CD8-positive, alpha-beta memory T cell (primary cell): Measurements from ENCODE around the gene MAPK4. TPM values are rescaled to one million over a fixed set of nuclear protein-coding genes. Genes with fewer than 3 reads are reported as not detected.

Experiments used
- CTCF ChIA-PET: fragments of 350-600 bp; sonication (Branson Sonifier 250); formaldehyde crosslinking; loops from one replicate; lab custom pipeline; 2021; ENCODE audit warnings: antibody characterized with exemption; lab: Charles Lee
- POLR2A ChIA-PET: fragments of 350-600 bp; sonication (Branson Sonifier 250); formaldehyde crosslinking; loops from one replicate; lab custom pipeline; 2021; ENCODE audit warnings: antibody characterized with exemption; lab: Charles Lee
- DNase-seq, 5 donors: peaks; one replicate each; pipeline versions ENCODE4 v3.0.0 to v3.0.0-alpha.2; 2020 to 2022; ENCODE audit warnings: mixed read lengths in 1 of 5
- H3K27ac ChIP-seq: one replicate; pipeline ENCODE4 v1.7.0; 2013; ENCODE audit warnings: low read depth, mild to moderate bottlenecking, low read length, moderate library complexity
- H3K27me3 ChIP-seq: 2 replicates; pipeline ENCODE4 v1.7.0; 2013; ENCODE audit warnings: low read length, mild to moderate bottlenecking; ENCODE audit not compliant: insufficient read depth, poor library complexity, severe bottlenecking
- H3K36me3 ChIP-seq: 2 replicates; pipeline ENCODE4 v1.7.0; 2013; ENCODE audit warnings: mild to moderate bottlenecking, low read length, moderate library complexity; ENCODE audit not compliant: insufficient read depth
- H3K4me1 ChIP-seq: 2 replicates; pipeline ENCODE4 v1.7.0; 2013; ENCODE audit warnings: mild to moderate bottlenecking, low read length, moderate library complexity; ENCODE audit not compliant: insufficient read depth
- H3K4me3 ChIP-seq: 2 replicates; pipeline ENCODE4 v1.7.0; 2013; ENCODE audit warnings: mild to moderate bottlenecking, low read length
- H3K9me3 ChIP-seq: 2 replicates; pipeline ENCODE4 v1.7.0; 2013; ENCODE audit warnings: mild to moderate bottlenecking, low read length
- H3K27ac Mint-ChIP-seq, 8 donors: one replicate each; pipeline ENCODE4 v1.8.0; 2020 to 2021; ENCODE audit warnings: mixed read lengths in 8 of 8, mild to moderate bottlenecking in 6 of 8, inconsistent platforms in 3 of 8, moderate library complexity in 3 of 8
- H3K27me3 Mint-ChIP-seq, 2 donors: one replicate each; pipeline ENCODE4 v1.8.0; 2020 to 2021; ENCODE audit warnings: mixed read lengths in 2 of 2, mild to moderate bottlenecking in 1 of 2, moderate library complexity in 1 of 2
- H3K36me3 Mint-ChIP-seq, 3 donors: one replicate each; pipeline ENCODE4 v1.8.0; 2020 to 2021; ENCODE audit warnings: mixed read lengths in 3 of 3, inconsistent platforms in 1 of 3, mild to moderate bottlenecking in 1 of 3
- H3K4me1 Mint-ChIP-seq, 3 donors: one replicate each; pipeline ENCODE4 v1.8.0; 2020 to 2021; ENCODE audit warnings: mixed read lengths in 3 of 3, inconsistent platforms in 1 of 3, mild to moderate bottlenecking in 1 of 3
- H3K4me3 Mint-ChIP-seq, 7 donors: one replicate each; pipeline ENCODE4 v1.8.0; 2020 to 2021; ENCODE audit warnings: mixed read lengths in 7 of 7, mild to moderate bottlenecking in 6 of 7, moderate library complexity in 4 of 7, inconsistent platforms in 2 of 7
- H3K9me3 Mint-ChIP-seq, 5 donors: one replicate each; pipeline ENCODE4 v1.8.0; 2020 to 2022; ENCODE audit warnings: mixed read lengths in 5 of 5, mild to moderate bottlenecking in 3 of 5, moderate library complexity in 2 of 5, inconsistent platforms in 1 of 5
- polyA plus RNA-seq: library from polyadenylated mRNA; unstranded; fragments of 300-500 nt; fragmentation: Illumina TruSeq; gene quantifications from one replicate; pipeline ENCODE4 v1.2.3, GENCODE V29; 2021
- total RNA-seq, 2 experiments: library from RNA; stranded (reverse); gene quantifications; one replicate each; pipeline ENCODE4 v1.2.3, GENCODE V29; 2021

Gene MAPK4
- total and polyA plus RNA-seq, 3 experiments from 2014 or later: not detected

- H3K27me3 ChIP-seq: no peaks in the 10 kb centered on the region
- H3K4me1 ChIP-seq: no peaks in the 10 kb centered on the region
- peak overlapping the region in 1 of 7 donors; percentile 69 for H3K4me3 Mint-ChIP-seq
- peaks cover 0 to 6% (median 4%) of the 10 kb centered on the region in 5 donors for H3K9me3 Mint-ChIP-seq
- no peaks in the 10 kb centered on the region for H3K36me3 ChIP-seq
- H3K4me3 ChIP-seq: no peak overlapping the region
- POLR2A ChIA-PET: no interaction called here
- DNase-seq: no peak
- CTCF ChIA-PET: no interaction called here
- H3K4me1 Mint-ChIP-seq: no peaks in the 10 kb centered on the region
- no peak overlapping the region for H3K27ac ChIP-seq
- H3K27ac Mint-ChIP-seq: no peak overlapping the region
- no peaks in the 10 kb centered on the region for H3K36me3 Mint-ChIP-seq
- no peaks in the 10 kb centered on the region for H3K9me3 ChIP-seq
- peaks cover 0 to 5% of the 10 kb centered on the region in 2 donors for H3K27me3 Mint-ChIP-seq
Measured at GRCh38 chr18:50711386-50711785, 151.5 kb downstream of the MAPK4 start.

DNA sequence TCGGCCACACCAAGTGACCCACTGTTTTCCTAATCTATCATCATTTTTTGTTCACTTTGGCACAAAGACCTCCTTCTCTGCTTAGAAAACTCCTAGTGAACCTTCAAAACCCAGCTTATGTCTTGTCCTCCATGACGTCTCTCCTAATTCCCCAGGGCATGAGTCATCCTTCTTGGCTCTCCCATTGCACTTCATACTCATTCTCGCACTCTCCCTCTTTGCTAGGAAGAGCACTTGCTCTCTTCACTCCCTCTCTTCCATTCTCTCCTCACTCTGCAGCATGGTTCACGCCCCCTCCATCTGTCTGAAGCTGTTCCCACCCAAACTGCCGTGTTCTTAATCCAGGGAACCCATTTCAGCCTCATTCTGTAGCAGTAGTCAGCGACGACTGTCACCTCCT, 156.0 kb downstream of the MAPK4 start:
- Histone ChIP-seq H3K9me3 (no peaks in the 10 kb centered on the region), H3K4me3 (no peak overlapping the region), H3K27me3 (no peaks in the 10 kb centered on the region), H3K36me3 (no peaks in the 10 kb centered on the region), H3K4me1 (no peaks in the 10 kb centered on the region), H3K27ac (no peak overlapping the region)
- Mint-ChIP-seq H3K27me3 (peaks cover 17 to 18% of the 10 kb centered on the region in 2 donors), H3K4me1 (no peaks in the 10 kb centered on the region), H3K36me3 (no peaks in the 10 kb centered on the region), H3K4me3 (no peak overlapping the region), H3K27ac (no peak overlapping the region), H3K9me3 (peaks cover 0 to 9% (median 5%) of the 10 kb centered on the region in 5 donors)
- ChIA-PET POLR2A (no interaction called here), CTCF (no interaction called here)
- DNase-seq: no peak

- Mint-ChIP-seq H3K27me3 (peaks cover 17 to 18% of the 10 kb centered on the region in 2 donors), H3K36me3 (no peaks in the 10 kb centered on the region), H3K9me3 (peaks cover 0 to 9% (median 5%) of the 10 kb centered on the region in 5 donors), H3K27ac (no peak overlapping the region), H3K4me1 (no peaks in the 10 kb centered on the region), H3K4me3 (no peak overlapping the region)
- Histone ChIP-seq H3K4me3 (no peak overlapping the region), H3K27ac (no peak overlapping the region), H3K4me1 (no peaks in the 10 kb centered on the region), H3K27me3 (no peaks in the 10 kb centered on the region), H3K9me3 (no peaks in the 10 kb centered on the region), H3K36me3 (no peaks in the 10 kb centered on the region)
- no peak for DNase-seq
- ChIA-PET CTCF (no interaction called here), POLR2A (no interaction called here)
Measured at GRCh38 chr18:50716902-50717301, 157.0 kb downstream of the MAPK4 start.

- peaks cover 17 to 18% of the 10 kb centered on the region in 2 donors for H3K27me3 Mint-ChIP-seq
- CTCF ChIA-PET: no interaction called here
Measured at GRCh38 chr18:50717563-50717962, 157.7 kb downstream of the MAPK4 start.

DNA sequence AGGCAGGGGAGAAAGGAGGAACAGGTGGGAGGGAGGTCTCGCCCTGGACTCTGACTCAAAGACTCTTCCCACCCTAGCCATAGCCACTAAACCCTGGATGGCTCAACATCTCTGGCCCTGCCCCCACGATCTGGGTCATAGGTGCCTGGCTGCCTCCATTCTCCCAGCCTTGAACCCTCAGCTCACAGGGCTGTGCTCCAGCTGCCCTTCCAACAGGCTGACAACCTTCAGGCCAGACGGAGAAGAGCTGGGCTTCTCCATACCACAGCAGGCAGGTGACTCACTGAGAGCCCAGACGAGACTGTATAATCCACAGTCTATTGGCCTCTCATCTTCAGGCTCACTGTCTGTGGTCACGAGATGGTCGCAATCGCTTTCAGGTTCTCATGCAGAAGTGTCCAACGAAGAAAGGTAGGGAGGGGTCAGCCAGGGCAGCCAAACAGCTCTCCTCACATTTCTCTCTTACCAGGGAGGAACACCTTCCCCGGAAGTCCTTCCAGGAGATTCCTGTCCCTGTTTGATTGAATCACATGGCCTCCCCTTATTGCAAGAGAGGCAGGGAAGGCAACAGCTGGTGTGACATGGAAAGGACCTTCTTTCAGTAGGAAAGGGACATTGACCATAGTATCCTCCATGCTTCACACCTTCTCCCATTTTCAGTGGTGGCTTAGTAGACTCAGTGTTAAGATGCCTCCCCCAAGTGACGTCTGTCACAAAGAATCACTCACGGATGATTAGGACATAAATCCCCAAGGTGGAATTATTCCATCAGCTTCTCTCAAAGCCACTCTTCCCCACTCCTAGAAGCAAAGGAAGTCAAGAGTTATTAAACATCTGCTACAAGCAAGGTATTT, 159.8 kb downstream of the MAPK4 start:
- H3K9me3 Mint-ChIP-seq: peaks cover 0 to 9% (median 5%) of the 10 kb centered on the region in 5 donors
- Histone ChIP-seq H3K27me3 (no peaks in the 10 kb centered on the region), H3K4me1 (no peaks in the 10 kb centered on the region), H3K36me3 (no peaks in the 10 kb centered on the region), H3K27ac (no peak overlapping the region), H3K9me3 (no peaks in the 10 kb centered on the region), H3K4me3 (no peak overlapping the region)
- no peak overlapping the region for H3K4me3 Mint-ChIP-seq
- no peak for DNase-seq
- CTCF ChIA-PET: no interaction called here
- no peaks in the 10 kb centered on the region for H3K4me1 Mint-ChIP-seq
- H3K36me3 Mint-ChIP-seq: no peaks in the 10 kb centered on the region
- POLR2A ChIA-PET: no interaction called here
- peak overlapping the region in 1 of 8 donors; percentile 4 for H3K27ac Mint-ChIP-seq
- peaks cover 15 to 18% of the 10 kb centered on the region in 2 donors for H3K27me3 Mint-ChIP-seq

More at GRCh38 chr18:50717563-50717962, 157.7 kb downstream of the MAPK4 start:
- no peaks in the 10 kb centered on the region for H3K4me1 Mint-ChIP-seq
- Histone ChIP-seq H3K4me1 (no peaks in the 10 kb centered on the region), H3K36me3 (no peaks in the 10 kb centered on the region), H3K27me3 (no peaks in the 10 kb centered on the region), H3K4me3 (no peak overlapping the region), H3K27ac (no peak overlapping the region), H3K9me3 (no peaks in the 10 kb centered on the region)
- POLR2A ChIA-PET: no interaction called here
- H3K9me3 Mint-ChIP-seq: peaks cover 0 to 9% (median 5%) of the 10 kb centered on the region in 5 donors
- no peaks in the 10 kb centered on the region for H3K36me3 Mint-ChIP-seq
- DNase-seq: no peak
- no peak overlapping the region for H3K4me3 Mint-ChIP-seq
- H3K27ac Mint-ChIP-seq: no peak overlapping the region

DNA sequence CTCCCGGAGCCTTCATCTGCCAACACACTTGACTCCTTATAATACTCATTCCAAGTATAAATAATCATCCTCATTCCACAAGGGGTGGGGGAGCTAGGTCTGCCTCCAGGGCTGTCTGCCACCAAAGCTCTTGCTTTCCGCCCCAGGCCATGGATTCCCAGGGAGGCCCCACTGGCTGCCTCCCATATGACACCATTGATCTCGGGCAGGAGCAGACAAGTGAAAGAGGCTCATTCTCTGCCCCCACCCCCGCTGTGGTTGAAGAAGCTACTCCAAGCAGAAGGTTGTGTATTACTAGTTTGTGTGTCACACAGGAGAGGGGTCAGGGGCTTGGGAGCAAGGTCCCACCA, 160.4 kb downstream of the MAPK4 start:
- no peaks in the 10 kb centered on the region for H3K4me1 ChIP-seq
- no peak overlapping the region for H3K27ac Mint-ChIP-seq
- H3K36me3 Mint-ChIP-seq: no peaks in the 10 kb centered on the region
- DNase-seq: no peak
- ChIA-PET POLR2A (no interaction called here), CTCF (no interaction called here)
- no peaks in the 10 kb centered on the region for H3K27me3 ChIP-seq
- no peak overlapping the region for H3K4me3 Mint-ChIP-seq
- no peak overlapping the region for H3K4me3 ChIP-seq
- peaks cover 0 to 9% (median 5%) of the 10 kb centered on the region in 5 donors for H3K9me3 Mint-ChIP-seq
- H3K27me3 Mint-ChIP-seq: peaks cover 15 to 18% of the 10 kb centered on the region in 2 donors
- H3K36me3 ChIP-seq: no peaks in the 10 kb centered on the region
- H3K27ac ChIP-seq: no peak overlapping the region
- no peaks in the 10 kb centered on the region for H3K4me1 Mint-ChIP-seq
- H3K9me3 ChIP-seq: no peaks in the 10 kb centered on the region

DNA sequence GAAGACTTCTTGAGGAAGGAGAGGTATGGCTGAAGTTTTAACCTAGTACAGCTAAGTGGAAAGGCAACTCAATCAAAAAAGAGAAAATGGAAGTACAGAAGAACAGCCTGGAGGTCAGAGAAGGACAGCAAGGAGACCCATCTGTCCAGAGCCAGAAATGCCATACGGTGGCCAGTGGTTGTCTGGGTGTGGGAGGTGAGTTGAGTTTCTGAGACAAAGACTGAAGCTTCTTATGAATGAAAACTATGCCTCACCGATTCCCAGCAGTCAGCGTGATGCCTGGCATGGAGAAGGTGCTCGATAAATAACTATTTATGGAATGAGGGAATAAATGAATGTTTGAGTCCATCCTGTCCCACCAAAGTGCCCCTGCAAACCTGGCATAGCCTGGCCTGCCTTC, 161.1 kb downstream of the MAPK4 start:
- no peaks in the 10 kb centered on the region for H3K4me1 ChIP-seq
- no peak overlapping the region for H3K27ac ChIP-seq
- no peaks in the 10 kb centered on the region for H3K36me3 Mint-ChIP-seq
- peaks cover 0 to 8% (median under 1%) of the 10 kb centered on the region in 5 donors for H3K9me3 Mint-ChIP-seq
- peaks cover 14 to 21% of the 10 kb centered on the region in 2 donors for H3K27me3 Mint-ChIP-seq
- no peaks in the 10 kb centered on the region for H3K36me3 ChIP-seq
- H3K9me3 ChIP-seq: no peaks in the 10 kb centered on the region
- no peak overlapping the region for H3K4me3 Mint-ChIP-seq
- no peak for DNase-seq
- POLR2A ChIA-PET: no interaction called here
- CTCF ChIA-PET: no interaction called here
- H3K27me3 ChIP-seq: no peaks in the 10 kb centered on the region
- no peak overlapping the region for H3K27ac Mint-ChIP-seq
- no peaks in the 10 kb centered on the region for H3K4me1 Mint-ChIP-seq
- H3K4me3 ChIP-seq: no peak overlapping the region

- H3K9me3 ChIP-seq: no peaks in the 10 kb centered on the region
- CTCF ChIA-PET: no interaction called here
- DNase-seq: no peak
- no peaks in the 10 kb centered on the region for H3K4me1 ChIP-seq
- POLR2A ChIA-PET: no interaction called here
- no peak overlapping the region for H3K4me3 Mint-ChIP-seq
- H3K27ac Mint-ChIP-seq: no peak overlapping the region
- no peaks in the 10 kb centered on the region for H3K36me3 ChIP-seq
- H3K4me3 ChIP-seq: no peak overlapping the region
- peaks cover 10 to 24% of the 10 kb centered on the region in 2 donors for H3K27me3 Mint-ChIP-seq
- no peaks in the 10 kb centered on the region for H3K36me3 Mint-ChIP-seq
- peaks cover 0 to 3% (median 0%) of the 10 kb centered on the region in 5 donors for H3K9me3 Mint-ChIP-seq
- no peaks in the 10 kb centered on the region for H3K4me1 Mint-ChIP-seq
- H3K27me3 ChIP-seq: no peaks in the 10 kb centered on the region
- no peak overlapping the region for H3K27ac ChIP-seq
Measured at GRCh38 chr18:50721451-50722120, 161.7 kb downstream of the MAPK4 start.
